Prostate gland (tissue), 2 donors: Measurements from ENCODE around the gene LIMK1.

Experiments used
- POLR2A ChIP-seq: fragments of 450-650 bp; IDR thresholded peaks from one replicate; pipeline ENCODE4 v1.6.1; 2016; ENCODE audit warnings: antibody characterized with exemption, mild to moderate bottlenecking
- POLR2AphosphoS5 ChIP-seq: sonication (generic); formaldehyde crosslinking; IDR thresholded peaks from one replicate; pipeline ENCODE4 v1.6.1; 2017; ENCODE audit warnings: antibody characterized with exemption
- TF ChIP-seq, protein P1 (sequence below), 4 experiments: fragments of 200-600 bp in 2 of 4; fragments of 450-650 bp in 2 of 4; sonication (generic) in 2 of 4; IDR thresholded peaks; 1 replicate in 3 of 4; 2 replicates in 1 of 4; pipeline ENCODE4 v1.5.1; 2016 to 2019; ENCODE audit warnings: antibody characterized with exemption in 4 of 4, mild to moderate bottlenecking in 2 of 4, moderate library complexity in 2 of 4

DNA sequence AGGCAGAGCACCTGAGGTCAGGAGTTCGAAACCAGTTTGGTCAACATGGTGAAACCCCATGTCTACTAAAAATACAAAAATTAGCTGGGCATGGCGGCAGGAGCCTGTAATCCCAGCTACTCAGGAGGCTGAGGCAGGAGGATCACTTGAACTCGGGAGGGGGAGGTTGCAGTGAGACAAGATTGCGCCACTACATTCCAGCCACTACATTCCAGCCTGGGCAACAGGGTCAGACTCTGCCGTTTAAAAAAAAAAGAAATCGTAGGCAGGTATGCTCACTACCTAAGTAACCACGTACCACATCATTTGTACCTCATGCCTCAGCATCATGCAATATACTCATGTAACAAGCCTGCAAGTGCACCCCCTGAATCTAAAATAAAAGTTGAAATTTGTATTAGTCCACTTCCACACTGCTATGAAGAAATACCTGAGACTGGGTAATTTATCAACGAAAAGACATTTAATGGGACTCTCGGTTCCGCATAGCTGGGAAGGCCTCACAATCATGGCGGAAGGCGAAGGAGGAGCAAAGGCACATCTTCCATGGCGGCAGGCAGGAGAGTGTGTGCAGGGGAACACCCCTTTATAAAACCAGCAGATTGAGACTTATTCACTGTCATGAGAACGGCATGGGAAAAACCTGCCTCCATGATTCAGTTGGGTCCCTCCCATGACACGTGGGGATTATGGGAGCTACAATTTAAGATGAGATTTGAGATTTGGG is 82.4 kb downstream of the LIMK1 start:
- TF ChIP-seq POLR2AphosphoS5 (no peak), POLR2A (no peak)
- TF ChIP-seq, protein P1, sequence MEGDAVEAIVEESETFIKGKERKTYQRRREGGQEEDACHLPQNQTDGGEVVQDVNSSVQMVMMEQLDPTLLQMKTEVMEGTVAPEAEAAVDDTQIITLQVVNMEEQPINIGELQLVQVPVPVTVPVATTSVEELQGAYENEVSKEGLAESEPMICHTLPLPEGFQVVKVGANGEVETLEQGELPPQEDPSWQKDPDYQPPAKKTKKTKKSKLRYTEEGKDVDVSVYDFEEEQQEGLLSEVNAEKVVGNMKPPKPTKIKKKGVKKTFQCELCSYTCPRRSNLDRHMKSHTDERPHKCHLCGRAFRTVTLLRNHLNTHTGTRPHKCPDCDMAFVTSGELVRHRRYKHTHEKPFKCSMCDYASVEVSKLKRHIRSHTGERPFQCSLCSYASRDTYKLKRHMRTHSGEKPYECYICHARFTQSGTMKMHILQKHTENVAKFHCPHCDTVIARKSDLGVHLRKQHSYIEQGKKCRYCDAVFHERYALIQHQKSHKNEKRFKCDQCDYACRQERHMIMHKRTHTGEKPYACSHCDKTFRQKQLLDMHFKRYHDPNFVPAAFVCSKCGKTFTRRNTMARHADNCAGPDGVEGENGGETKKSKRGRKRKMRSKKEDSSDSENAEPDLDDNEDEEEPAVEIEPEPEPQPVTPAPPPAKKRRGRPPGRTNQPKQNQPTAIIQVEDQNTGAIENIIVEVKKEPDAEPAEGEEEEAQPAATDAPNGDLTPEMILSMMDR (IDR thresholded peaks at IDR 0.05) = no peak
